ENCODE measurements around the gene CYP2S1. TPM values are rescaled to one million over a fixed set of nuclear protein-coding genes. Genes with fewer than 3 reads are reported as not detected.

The CYP2S1 gene, protein sequence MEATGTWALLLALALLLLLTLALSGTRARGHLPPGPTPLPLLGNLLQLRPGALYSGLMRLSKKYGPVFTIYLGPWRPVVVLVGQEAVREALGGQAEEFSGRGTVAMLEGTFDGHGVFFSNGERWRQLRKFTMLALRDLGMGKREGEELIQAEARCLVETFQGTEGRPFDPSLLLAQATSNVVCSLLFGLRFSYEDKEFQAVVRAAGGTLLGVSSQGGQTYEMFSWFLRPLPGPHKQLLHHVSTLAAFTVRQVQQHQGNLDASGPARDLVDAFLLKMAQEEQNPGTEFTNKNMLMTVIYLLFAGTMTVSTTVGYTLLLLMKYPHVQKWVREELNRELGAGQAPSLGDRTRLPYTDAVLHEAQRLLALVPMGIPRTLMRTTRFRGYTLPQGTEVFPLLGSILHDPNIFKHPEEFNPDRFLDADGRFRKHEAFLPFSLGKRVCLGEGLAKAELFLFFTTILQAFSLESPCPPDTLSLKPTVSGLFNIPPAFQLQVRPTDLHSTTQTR
- under 1 TPM in 1 of 2 donors, not detected in 1; 1.00 TPM for total RNA-seq

DNA sequence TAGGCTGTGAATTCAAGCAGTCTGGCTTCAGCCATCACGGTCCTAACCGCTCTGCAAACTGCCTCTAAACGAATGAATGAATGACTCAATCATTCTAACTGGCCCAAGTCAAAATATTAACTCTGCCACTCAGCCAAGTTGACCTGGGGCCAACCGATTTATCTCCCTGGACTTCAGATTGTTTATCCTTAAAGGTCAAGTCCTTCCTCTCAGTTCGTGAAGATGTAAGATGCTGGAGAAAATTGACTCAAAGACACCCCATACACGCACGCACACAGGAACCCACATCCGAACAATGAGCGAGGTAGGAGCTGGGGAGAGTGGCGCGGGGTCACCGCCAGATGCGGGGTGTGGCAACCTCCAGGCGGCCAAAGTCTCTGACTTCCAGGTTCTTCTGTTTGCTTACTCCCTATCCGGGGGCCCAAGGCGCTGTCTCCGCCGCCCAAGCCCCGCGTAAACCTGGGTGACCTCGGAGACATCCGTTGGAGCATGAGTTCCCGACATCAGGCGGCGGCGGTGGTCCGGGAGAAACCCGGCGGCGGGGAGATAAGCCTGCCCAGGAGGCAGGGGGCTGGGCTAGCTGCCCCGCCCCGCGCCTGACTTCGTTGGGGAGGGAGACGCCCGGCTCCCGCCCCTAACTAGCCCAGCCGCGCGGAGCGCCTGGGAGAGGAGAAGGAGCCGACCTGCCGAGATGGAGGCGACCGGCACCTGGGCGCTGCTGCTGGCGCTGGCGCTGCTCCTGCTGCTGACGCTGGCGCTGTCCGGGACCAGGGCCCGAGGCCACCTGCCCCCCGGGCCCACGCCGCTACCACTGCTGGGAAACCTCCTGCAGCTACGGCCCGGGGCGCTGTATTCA lies at the start of gene CYP2S1:
Gene CYP2S1, plus strand, starts transcription at position 646 of the 856 bp plus-strand sequence. Its CDS starts 46 bp downstream, at position 692.

DNA sequence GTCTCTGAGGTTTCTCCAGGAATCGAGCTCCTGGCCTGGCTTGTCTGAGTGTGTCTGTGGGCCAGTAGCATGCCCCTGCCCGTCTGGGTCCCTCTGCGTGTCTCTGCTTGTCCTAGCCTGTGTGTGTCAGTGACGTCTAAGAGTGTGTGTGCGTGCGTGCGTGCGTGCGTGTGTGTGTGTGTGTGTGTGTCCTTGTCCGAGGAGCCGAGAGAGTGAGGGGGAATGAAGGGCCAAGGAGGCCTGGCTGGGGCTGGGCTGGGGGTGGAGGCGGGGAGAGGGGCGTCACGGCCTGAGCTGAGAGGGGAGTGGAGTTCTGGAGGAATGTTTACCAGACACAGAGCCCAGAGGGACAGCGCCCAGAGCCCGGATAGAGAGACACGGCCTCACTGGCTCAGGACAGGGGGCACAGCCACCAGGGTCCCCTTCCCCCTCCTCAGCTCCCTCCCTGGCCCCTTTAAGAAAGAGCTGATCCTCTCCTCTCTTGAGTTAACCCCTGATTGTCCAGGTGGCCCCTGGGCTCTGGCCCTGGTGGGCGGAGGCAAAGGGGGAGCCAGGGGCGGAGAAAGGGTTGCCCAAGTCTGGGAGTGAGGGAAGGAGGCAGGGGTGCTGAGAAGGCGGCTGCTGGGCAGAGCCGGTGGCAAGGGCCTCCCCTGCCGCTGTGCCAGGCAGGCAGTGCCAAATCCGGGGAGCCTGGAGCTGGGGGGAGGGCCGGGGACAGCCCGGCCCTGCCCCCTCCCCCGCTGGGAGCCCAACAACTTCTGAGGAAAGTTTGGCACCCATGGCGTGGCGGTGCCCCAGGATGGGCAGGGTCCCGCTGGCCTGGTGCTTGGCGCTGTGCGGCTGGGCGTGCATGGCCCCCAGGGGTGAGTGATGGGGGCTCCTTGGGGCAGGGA lies 25.8 kb downstream of the CYP2S1 start, which contains the start of gene AXL:
Gene AXL, plus strand, starts transcription at position 609 of the 893 bp plus-strand sequence. Its CDS starts 170 bp downstream, at position 779.

Other genes with a start within 250 kb of the CYP2S1 start
- gene CYP2B6, start 201.9 kb upstream of the CYP2S1 start, total RNA-seq, result not detected
- gene CYP2A13, start 104.8 kb upstream of the CYP2S1 start, total RNA-seq, result not detected
- gene CYP2F1, start 78.8 kb upstream of the CYP2S1 start, total RNA-seq, result not detected
- gene AXL, start 26.0 kb downstream of the CYP2S1 start, total RNA-seq, result 10 to 100 TPM; 12.7 to 28.6 TPM
- gene HNRNPUL1, start 71.2 kb downstream of the CYP2S1 start, total RNA-seq, result 100 to 1,000 TPM in 1 of 2 donors, 10 to 100 TPM in 1; 78.1 to 108 TPM
- 10 to 100 TPM; 10.3 to 11.3 TPM for gene CCDC97, start 117.0 kb downstream of the CYP2S1 start, total RNA-seq
- gene TGFB1, start 160.7 kb downstream of the CYP2S1 start, total RNA-seq, result under 1 TPM; 0.34 to 0.67 TPM
- gene B9D2, start 170.9 kb downstream of the CYP2S1 start, total RNA-seq, result 1 to 10 TPM; 3.1 to 3.3 TPM
- gene TMEM91, start 183.3 kb downstream of the CYP2S1 start, total RNA-seq, result 1 to 10 TPM in 1 of 2 donors, under 1 TPM in 1; 0.67 to 1.4 TPM
- 10 to 100 TPM; 21.7 to 43.6 TPM for gene EXOSC5, start 204.1 kb downstream of the CYP2S1 start, total RNA-seq
- 10 to 100 TPM; 32.0 to 41.3 TPM for gene BCKDHA, start 204.6 kb downstream of the CYP2S1 start, total RNA-seq
- gene B3GNT8, start 234.2 kb downstream of the CYP2S1 start, total RNA-seq, result under 1 TPM; 0.33 to 0.34 TPM
- 10 to 100 TPM; 23.1 to 67.3 TPM for gene DMAC2, start 246.7 kb downstream of the CYP2S1 start, total RNA-seq
- not detected for gene ERICH4, start 249.9 kb downstream of the CYP2S1 start, total RNA-seq